GM13976 (cell line): ENCODE measurements around the gene KIAA1958.

Experiments
- DNase-seq: peaks from one replicate; pipeline ENCODE4 v3.0.0; 2012; ENCODE audit warnings: low spot score
- in situ Hi-C: fragments of 300-500 bp; cut with MboI; formaldehyde crosslinking; loops from one replicate; pipeline ENCODE4 v1.12.0; 2022; ENCODE audit warnings: low sequenced_read_pairs, mixed read lengths, inconsistent platforms; ENCODE audit not compliant: unreplicated experiment
- TF ChIP-seq, protein P1 (sequence below): IDR thresholded peaks from 2 replicates; pipeline ENCODE4 v1.5.1; 2012; ENCODE audit warnings: borderline replicate concordance, mild to moderate bottlenecking; ENCODE audit not compliant: insufficient read depth; ENCODE audit errors: extremely low read depth, missing control alignments, control extremely low read depth

Gene KIAA1958

DNA sequence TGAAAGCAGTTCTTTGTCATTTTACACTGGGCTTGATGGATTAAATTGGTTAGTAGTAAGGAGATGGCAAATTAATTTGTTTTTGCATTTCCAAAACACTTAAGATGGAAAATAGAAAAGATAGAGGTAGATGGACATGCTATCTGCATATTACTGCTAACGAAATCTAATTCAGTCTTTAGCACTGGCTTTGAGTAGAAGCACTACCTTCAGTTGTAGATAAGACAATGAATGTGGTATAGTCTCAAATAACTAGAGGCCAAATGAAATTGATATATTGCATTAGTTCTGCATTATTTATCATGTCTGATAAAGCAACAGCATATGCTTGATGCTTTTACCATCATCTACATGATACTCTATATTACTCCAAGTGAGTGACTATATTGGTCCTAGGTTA is 33.4 kb downstream of the KIAA1958 start:
- in situ Hi-C loops = no loop called here

DNA sequence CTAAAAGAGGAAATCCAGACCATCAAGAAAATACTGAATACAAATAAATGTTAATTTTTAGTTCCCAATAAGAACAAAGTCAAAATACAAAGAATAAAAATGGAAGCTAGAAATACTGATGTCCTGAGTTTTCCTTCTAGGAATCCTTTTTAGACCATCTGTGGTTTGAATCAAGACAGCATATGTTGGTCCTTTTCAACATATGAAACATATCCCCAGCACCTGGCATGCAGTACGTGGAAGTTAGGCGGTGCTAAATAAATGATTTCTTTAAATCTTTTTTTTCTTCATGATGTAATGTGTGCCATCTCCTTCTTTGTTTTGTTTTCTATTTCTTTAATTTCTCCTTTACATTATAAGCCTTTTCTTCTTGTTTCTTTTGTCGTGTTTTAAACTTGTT is 34.0 kb downstream of the KIAA1958 start:
- DNase-seq = no peak
- in situ Hi-C loops = no loop called here

More for the DNA sequence above, 33.4 kb downstream of the KIAA1958 start:
- DNase-seq = no peak
- TF ChIP-seq, protein P1, sequence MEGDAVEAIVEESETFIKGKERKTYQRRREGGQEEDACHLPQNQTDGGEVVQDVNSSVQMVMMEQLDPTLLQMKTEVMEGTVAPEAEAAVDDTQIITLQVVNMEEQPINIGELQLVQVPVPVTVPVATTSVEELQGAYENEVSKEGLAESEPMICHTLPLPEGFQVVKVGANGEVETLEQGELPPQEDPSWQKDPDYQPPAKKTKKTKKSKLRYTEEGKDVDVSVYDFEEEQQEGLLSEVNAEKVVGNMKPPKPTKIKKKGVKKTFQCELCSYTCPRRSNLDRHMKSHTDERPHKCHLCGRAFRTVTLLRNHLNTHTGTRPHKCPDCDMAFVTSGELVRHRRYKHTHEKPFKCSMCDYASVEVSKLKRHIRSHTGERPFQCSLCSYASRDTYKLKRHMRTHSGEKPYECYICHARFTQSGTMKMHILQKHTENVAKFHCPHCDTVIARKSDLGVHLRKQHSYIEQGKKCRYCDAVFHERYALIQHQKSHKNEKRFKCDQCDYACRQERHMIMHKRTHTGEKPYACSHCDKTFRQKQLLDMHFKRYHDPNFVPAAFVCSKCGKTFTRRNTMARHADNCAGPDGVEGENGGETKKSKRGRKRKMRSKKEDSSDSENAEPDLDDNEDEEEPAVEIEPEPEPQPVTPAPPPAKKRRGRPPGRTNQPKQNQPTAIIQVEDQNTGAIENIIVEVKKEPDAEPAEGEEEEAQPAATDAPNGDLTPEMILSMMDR = no peak

DNA sequence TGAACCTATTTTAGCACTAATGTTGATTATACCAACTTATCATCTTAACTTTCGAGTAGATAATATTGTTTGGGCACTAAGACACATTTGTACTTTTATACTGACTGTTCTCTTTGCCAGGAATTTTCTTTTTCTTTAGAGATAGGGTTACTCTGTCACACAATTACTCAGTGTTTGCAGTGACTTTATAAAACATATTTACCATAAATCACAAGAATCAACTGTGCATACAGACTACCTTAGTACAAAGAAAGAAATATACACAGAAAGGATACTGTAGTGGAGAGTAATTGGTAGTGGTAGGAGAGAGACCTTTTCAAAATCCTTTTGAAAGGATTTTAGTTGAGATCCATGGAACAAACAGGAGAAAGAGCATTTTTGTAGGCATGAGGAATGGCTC is 40.3 kb downstream of the KIAA1958 start:
- TF ChIP-seq, protein P1 = no peak
- in situ Hi-C loops = no loop called here
- no peak for DNase-seq

More for the DNA sequence above, 34.0 kb downstream of the KIAA1958 start:
- TF ChIP-seq, protein P1 = no peak

DNA sequence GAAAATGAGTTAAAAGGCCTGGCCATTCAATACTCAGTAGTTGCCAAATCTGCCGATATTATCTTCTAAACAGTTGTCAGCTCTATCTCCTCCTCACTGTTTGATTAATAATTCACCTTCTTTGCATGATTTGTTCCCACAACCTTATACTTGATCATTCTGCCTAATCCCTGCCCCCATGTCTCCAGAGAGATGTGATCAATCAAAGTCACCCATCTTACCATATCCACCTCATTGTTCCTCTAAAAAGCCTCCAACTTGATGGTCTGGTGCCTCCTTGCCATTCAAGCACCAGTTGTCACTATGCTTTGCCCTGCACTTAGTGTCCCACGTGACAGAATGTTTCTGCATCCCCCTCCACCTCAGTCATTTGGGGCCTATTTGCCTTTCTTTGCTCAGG is 41.3 kb downstream of the KIAA1958 start:
- in situ Hi-C loops = no loop called here

DNA sequence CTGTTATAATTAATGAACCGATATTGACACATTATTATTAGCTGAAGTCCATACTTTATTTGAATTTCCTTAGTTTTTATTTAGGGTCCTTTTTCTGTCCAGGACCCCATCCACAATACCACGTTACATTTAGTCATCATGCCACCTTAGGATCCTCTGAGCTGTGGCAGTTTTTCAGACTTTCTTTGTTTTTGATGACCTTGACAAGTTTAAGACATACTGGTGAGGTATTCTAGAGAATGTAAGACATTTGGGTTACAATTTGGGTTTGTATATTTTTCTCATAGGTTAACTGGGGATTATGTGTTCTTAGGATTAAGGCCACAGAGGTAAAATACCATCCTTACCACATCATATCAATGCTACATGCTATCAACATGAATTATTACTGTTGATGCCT is 42.7 kb downstream of the KIAA1958 start:
- no peak for DNase-seq
- in situ Hi-C loops = no loop called here
- TF ChIP-seq, protein P1 = no peak

More for the DNA sequence above, 41.3 kb downstream of the KIAA1958 start:
- TF ChIP-seq, protein P1 = no peak
- no peak for DNase-seq

DNA sequence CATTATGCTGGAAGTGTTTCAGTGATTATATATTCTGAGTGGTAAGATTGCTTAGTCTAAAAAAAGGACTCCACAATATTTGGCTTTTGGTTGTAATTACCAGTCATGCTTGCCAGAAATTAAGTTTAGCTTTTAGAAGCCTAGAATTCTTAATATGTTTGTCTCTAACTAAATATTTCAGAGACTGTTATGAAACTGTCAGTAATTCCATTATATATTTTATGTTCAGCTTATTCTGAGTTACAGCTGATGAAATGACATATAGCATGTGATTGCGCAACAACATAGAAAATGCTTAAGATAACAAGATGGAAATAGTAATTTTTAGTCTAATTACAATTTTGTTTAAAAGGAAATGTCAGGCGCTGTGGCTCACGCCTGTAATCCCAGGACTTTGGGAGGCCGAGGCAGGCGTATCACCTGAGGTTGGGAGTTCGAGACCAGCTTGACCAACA is 44.2 kb downstream of the KIAA1958 start:
- no peak for DNase-seq
- in situ Hi-C loops = no loop called here

More for the DNA sequence above, 44.2 kb downstream of the KIAA1958 start:
- TF ChIP-seq, protein P1 = no peak
